Body of pancreas (tissue), 4 donors: ENCODE results near the gene ADAP2.

ENCODE experiments used
- CTCF ChIP-seq, 7 experiments: fragments of 450-650 bp in 4 of 7; fragments of 200-600 bp in 3 of 7; sonication (generic) in 3 of 7; IDR thresholded peaks; one replicate each; pipeline ENCODE4 v1.5.1; 2016 to 2019; ENCODE audit warnings: antibody characterized with exemption in 7 of 7
- POLR2A ChIP-seq, 3 donors: fragments of 450-650 bp; IDR thresholded peaks; one replicate each; pipeline ENCODE4 v1.6.1; 2016; ENCODE audit warnings: antibody characterized with exemption in 3 of 3, mild to moderate bottlenecking in 2 of 3

DNA sequence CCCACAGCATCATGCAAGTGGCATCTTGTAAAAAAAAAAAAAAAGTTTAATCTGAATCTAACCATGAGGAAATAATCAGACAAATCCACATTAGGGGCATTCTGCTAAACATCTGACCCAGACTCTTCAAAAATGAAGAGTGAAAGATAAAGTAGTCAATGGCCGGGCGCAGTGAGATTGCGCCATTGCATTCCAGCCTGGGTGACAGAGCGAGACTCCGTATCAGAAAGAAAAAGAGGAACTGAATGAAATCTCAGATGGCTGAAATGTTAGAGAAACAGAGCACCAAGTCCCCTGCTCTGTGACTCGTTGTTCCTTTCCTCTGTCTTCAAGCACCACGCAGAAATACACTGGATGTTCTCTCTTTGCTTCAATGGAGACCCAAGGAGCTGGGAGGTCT, 36.4 kb downstream of the ADAP2 start:
- TF ChIP-seq CTCF (IDR thresholded peaks at IDR 0.05) (no peak), POLR2A (IDR thresholded peaks at IDR 0.05) (no peak)
